GM23248 (cell line): ENCODE data around the gene HDHD5. TPM values are rescaled to one million over a fixed set of nuclear protein-coding genes. Genes with fewer than 3 reads are reported as not detected.

Experiments
- DNase-seq: peaks from one replicate; pipeline ENCODE4 v3.0.0-alpha.2; 2015
- H2AFZ ChIP-seq: fragments of 200-600 bp; sonication (generic); 2 replicates; pipeline ENCODE4 v1.6.1; 2016; ENCODE audit warnings: antibody characterized with exemption
- H3F3A ChIP-seq: fragments of 200-600 bp; sonication (generic); 2 replicates; pipeline ENCODE4 v1.6.1; 2016; ENCODE audit warnings: mild to moderate bottlenecking, antibody characterized with exemption, mixed run types; ENCODE audit not compliant: insufficient read depth
- H3K27ac ChIP-seq: fragments of 200-600 bp; sonication (generic); 2 replicates; pipeline ENCODE4 v1.5.1; 2016; ENCODE audit warnings: mild to moderate bottlenecking
- H3K27me3 ChIP-seq: fragments of 200-600 bp; sonication (generic); replicated peaks from 2 replicates; pipeline ENCODE4 v1.6.1; 2016; ENCODE audit warnings: mild to moderate bottlenecking; ENCODE audit not compliant: insufficient read depth
- H3K36me3 ChIP-seq: fragments of 200-600 bp; sonication (generic); 2 replicates; pipeline ENCODE4 v1.6.1; 2016; ENCODE audit warnings: low read depth, mild to moderate bottlenecking
- H3K4me1 ChIP-seq: fragments of 200-600 bp; sonication (generic); 2 replicates; pipeline ENCODE4 v1.6.1; 2016; ENCODE audit warnings: mild to moderate bottlenecking; ENCODE audit not compliant: insufficient read depth
- H3K4me2 ChIP-seq: fragments of 200-600 bp; sonication (generic); one replicate; pipeline ENCODE4 v1.6.1; 2016; ENCODE audit warnings: mild to moderate bottlenecking; ENCODE audit not compliant: unreplicated experiment
- H3K4me3 ChIP-seq: fragments of 200-600 bp; sonication (generic); 2 replicates; pipeline ENCODE4 v1.5.1; 2016; ENCODE audit warnings: mild to moderate bottlenecking
- H3K79me2 ChIP-seq: fragments of 200-600 bp; sonication (generic); 2 replicates; pipeline ENCODE4 v1.6.1; 2016; ENCODE audit warnings: mild to moderate bottlenecking; ENCODE audit not compliant: insufficient read depth
- H3K9ac ChIP-seq: fragments of 200-600 bp; sonication (generic); 2 replicates; pipeline ENCODE4 v1.6.1; 2016; ENCODE audit warnings: mild to moderate bottlenecking
- H3K9me2 ChIP-seq: fragments of 200-600 bp; sonication (generic); 2 replicates; pipeline ENCODE4 v1.6.1; 2016; ENCODE audit warnings: mixed run types, mild to moderate bottlenecking, moderate library complexity; ENCODE audit not compliant: insufficient read depth
- H3K9me3 ChIP-seq: fragments of 200-600 bp; sonication (generic); one replicate; pipeline ENCODE4 v1.6.1; 2017; ENCODE audit warnings: low read depth
- H4K20me1 ChIP-seq: fragments of 200-600 bp; sonication (generic); 2 replicates; pipeline ENCODE4 v1.6.0; 2016; ENCODE audit not compliant: insufficient read depth
- EZH2 ChIP-seq: fragments of 200-600 bp; sonication (generic); IDR thresholded peaks from 2 replicates; pipeline ENCODE4 v1.6.1; 2018; ENCODE audit warnings: antibody characterized with exemption, mild to moderate bottlenecking; ENCODE audit not compliant: insufficient read depth, poor library complexity, severe bottlenecking
- EZH2phosphoT487 ChIP-seq: fragments of 200-600 bp; sonication (generic); IDR thresholded peaks from 2 replicates; pipeline ENCODE4 v1.6.1; 2018; ENCODE audit warnings: antibody characterized with exemption, moderate library complexity, mild to moderate bottlenecking, low read depth; ENCODE audit not compliant: insufficient read depth
- WGBS, 2 experiments: methylation state at CpG; one replicate each; pipeline ENCODE4 v1.1.6; 2015 to 2017; ENCODE audit warnings: low lambda C conversion rate in 2 of 2, low coverage in 1 of 2; ENCODE audit errors: missing lambda C conversion rate in 2 of 2; 5-methylcytosine and 5-hydroxymethylcytosine counted together
- in situ Hi-C: fragments of 300-500 bp; cut with MboI; formaldehyde crosslinking; loops from 2 replicates; pipeline ENCODE4 v1.15.0; 2020
- polyA plus RNA-seq: library from polyadenylated mRNA; unstranded; fragments of >200 nt; fragmentation: Nextera tagmentation; extraction: Ambion mirVana; gene quantifications from 2 replicates; pipeline ENCODE4 v1.2.1, GENCODE V29; 2016
- total RNA-seq: library from RNA; depleted of rRNA; stranded (reverse); fragments of >200 nt; shearing (Covaris generic); gene quantifications from 2 replicates; pipeline ENCODE4 v1.2.3, GENCODE V29; 2014

The HDHD5 gene
- total and polyA plus RNA-seq, 2 experiments from 2014 or later: 53.2 to 54.5 TPM

DNA sequence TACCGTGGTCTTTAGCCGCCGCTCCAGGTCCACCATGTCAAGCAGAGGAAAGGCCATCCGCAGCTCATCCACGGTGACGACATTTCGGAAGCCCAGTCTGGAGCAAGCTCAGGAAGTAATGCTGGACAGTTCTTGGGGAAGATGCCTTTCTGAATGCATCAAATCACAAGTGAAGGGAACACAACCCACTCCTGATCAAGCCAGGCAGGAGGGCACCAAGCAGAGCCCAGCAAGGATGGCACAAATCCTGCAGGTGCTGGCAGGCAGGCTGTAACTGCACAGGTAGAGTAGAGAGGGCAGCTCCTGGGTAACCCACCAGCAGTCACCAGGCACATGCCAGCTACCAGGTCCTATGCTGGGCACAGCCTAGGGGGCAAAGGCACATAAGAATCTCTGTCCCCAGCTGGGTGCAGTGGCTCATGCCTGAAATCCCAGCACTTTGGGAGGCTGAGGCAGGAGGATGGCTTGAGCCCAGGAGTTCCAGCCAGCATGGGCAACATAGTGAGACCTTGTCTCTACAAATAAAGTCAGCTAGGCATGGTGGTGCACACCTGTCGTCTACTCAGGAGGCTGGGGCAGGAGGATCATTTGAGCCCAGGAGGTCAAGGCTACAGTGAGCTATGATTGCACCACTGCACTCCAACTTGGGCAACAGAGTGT, 13.9 kb downstream of the HDHD5 start:
- Histone ChIP-seq H3K9me3 (no peaks in the 10 kb centered on the region), H3K79me2 (peaks cover 25% of the 10 kb centered on the region), H3K27ac (no peak overlapping the region), H3K9me2 (no peaks in the 10 kb centered on the region), H3K9ac (no peak overlapping the region), H3F3A (no peaks in the 10 kb centered on the region), H3K36me3 (peaks cover 9% of the 10 kb centered on the region), H3K4me1 (no peaks in the 10 kb centered on the region), H4K20me1 (no peaks in the 10 kb centered on the region; the same call in none of the 2 replicates), H3K4me3 (no peak overlapping the region), H2AFZ (no peak overlapping the region), H3K27me3 (no peaks in the 10 kb centered on the region), H3K4me2 (no peak overlapping the region)
- 94 to 97% methylated on average over 8 of the region's 8 CpGs for WGBS, 2 experiments
- no peak for TF ChIP-seq EZH2
- TF ChIP-seq EZH2phosphoT487: no peak
- in situ Hi-C loops: no loop called here
- DNase-seq: no peak

DNA sequence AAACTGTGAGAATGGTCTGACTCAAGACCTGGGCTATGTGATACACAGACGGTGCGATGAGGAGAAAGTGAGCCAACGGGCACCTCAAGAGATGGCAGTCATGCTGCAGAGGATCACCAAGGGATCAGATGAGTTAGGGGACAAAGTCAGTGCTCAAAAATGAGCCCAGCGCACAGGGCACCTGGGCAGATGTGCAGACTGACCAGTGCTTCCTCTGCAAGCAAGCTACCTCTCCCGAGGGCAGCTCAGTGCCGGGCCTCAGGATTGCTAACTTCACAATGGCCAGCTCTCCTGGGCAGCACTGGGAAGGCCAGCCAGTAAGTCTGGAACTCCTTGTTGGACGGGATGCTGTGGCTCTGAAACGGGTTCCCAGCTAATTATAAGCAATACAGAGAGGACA, 15.3 kb downstream of the HDHD5 start:
- no peaks in the 10 kb centered on the region for H3K27me3 ChIP-seq
- no peaks in the 10 kb centered on the region; the same call in 1 of the 2 replicates for H4K20me1 ChIP-seq
- no peak overlapping the region for H3K9ac ChIP-seq
- 84 to 85% methylated on average over 8 of the region's 8 CpGs for WGBS, 2 experiments
- no peak overlapping the region for H2AFZ ChIP-seq
- H3F3A ChIP-seq: no peaks in the 10 kb centered on the region
- H3K79me2 ChIP-seq: peaks cover 12% of the 10 kb centered on the region
- no peak overlapping the region for H3K4me3 ChIP-seq
- H3K9me3 ChIP-seq: no peaks in the 10 kb centered on the region
- H3K27ac ChIP-seq: no peak overlapping the region
- TF ChIP-seq EZH2phosphoT487 (no peak), EZH2 (no peak)
- peaks cover 9% of the 10 kb centered on the region for H3K36me3 ChIP-seq
- in situ Hi-C loops: no loop called here
- no peak for DNase-seq
- H3K9me2 ChIP-seq: no peaks in the 10 kb centered on the region
- H3K4me2 ChIP-seq: no peak overlapping the region
- no peaks in the 10 kb centered on the region for H3K4me1 ChIP-seq

DNA sequence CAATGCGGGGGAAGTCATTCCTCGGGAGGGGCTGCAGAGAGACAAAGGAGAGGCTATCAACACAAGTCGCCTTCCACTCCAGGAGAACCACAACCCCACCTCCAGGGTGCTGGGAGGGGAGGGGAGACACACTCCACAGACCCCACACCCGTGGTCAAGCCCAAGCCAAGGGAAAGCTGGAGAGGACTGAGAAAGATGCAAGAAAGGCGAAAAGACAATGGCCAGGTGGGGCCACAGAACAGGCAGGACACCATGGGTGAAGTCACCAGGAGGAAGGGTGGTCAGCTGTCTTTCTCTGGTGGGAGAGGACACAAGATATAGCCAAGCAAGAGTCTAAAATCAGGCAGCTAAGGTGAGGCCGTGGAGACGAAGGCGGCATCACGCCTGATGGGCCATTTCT, 16.0 kb downstream of the HDHD5 start:
- in situ Hi-C loops: no loop called here
- TF ChIP-seq EZH2: no peak
- no peak for TF ChIP-seq EZH2phosphoT487
- Histone ChIP-seq H3K4me1 (no peaks in the 10 kb centered on the region), H4K20me1 (no peaks in the 10 kb centered on the region; the same call in 1 of the 2 replicates), H3K9ac (no peak overlapping the region), H3K4me3 (no peak overlapping the region), H3F3A (no peaks in the 10 kb centered on the region), H3K9me3 (no peaks in the 10 kb centered on the region), H3K4me2 (no peak overlapping the region), H3K27me3 (no peaks in the 10 kb centered on the region), H3K27ac (no peak overlapping the region), H3K36me3 (peaks cover 9% of the 10 kb centered on the region), H3K79me2 (peaks cover 5% of the 10 kb centered on the region; the same call in 1 of the 2 replicates), H2AFZ (no peak overlapping the region), H3K9me2 (no peaks in the 10 kb centered on the region)
- 95 to 96% methylated on average over 9 of the region's 9 CpGs for WGBS, 2 experiments
- DNase-seq: no peak

DNA sequence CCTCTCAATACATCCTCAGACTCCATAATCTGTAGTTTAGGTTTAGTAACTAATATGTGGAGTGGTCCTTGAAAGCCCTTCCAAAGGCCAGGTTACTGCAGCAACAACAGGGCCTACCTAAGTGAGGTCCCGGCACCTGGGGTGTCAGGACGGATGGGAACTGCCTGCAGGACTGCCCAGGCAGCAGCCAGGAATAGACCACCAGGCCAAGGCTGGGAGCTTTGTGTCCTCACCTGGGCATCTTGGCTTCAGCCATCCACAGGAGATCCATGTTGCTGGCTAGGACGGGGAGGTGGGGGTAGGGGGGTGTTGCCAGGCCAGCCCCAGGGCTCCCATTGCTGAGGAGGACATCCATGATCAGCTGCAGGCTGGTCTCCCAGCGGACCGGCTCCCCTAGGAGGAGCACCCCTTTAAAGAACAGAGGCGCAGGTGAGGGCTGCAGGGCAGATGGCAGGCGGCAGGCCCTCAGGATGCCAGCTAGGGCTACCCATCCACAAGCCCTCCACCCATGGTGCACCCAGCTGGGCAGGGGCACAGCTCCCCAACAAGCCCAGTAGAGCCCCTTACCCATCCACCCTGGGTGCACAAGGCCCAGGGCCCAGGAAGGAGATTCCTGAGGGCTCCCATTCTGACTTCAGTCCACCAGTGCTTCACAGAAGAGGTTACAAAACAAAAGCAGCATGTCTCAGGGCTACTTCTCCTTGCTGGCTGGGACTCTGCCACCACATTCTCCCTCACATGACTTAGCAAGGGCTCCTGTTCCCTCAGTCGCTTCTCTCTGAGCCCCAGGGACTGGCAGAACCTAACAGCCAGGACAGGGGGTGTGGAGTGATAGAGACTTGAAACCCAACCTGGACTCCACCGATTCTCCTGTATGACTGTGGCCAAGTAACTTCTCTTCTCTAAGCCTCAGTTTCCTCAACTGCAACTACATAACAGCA, 18.0 kb downstream of the HDHD5 start:
- no peak overlapping the region for H2AFZ ChIP-seq
- peaks cover 9% of the 10 kb centered on the region for H3K36me3 ChIP-seq
- H3K79me2 ChIP-seq: no peaks in the 10 kb centered on the region
- H3K4me3 ChIP-seq: no peak overlapping the region
- H3F3A ChIP-seq: no peaks in the 10 kb centered on the region
- no peak for DNase-seq
- in situ Hi-C loops: no loop called here
- no peaks in the 10 kb centered on the region; the same call in 1 of the 2 replicates for H4K20me1 ChIP-seq
- no peak overlapping the region for H3K4me2 ChIP-seq
- no peaks in the 10 kb centered on the region for H3K4me1 ChIP-seq
- no peaks in the 10 kb centered on the region for H3K27me3 ChIP-seq
- no peak overlapping the region for H3K27ac ChIP-seq
- H3K9ac ChIP-seq: no peak overlapping the region
- TF ChIP-seq EZH2: no peak
- TF ChIP-seq EZH2phosphoT487: no peak
- H3K9me2 ChIP-seq: no peaks in the 10 kb centered on the region
- H3K9me3 ChIP-seq: no peaks in the 10 kb centered on the region
- WGBS, 2 experiments: 97 to 99% methylated on average over 7 to 8 of the region's 9 CpGs
